Measurements from ENCODE around the gene PGM2L1.

Gene PGM2L1

GRCh38 chr11:74438681-74439080 lies 40.4 kb upstream of the PGM2L1 start:
- no peak overlapping the region for H3K27ac ChIP-seq
- H3K4me3 ChIP-seq: no peak overlapping the region
- TF ChIP-seq CTCF (IDR thresholded peaks at IDR 0.05): no peak
- DNase-seq (ENCODE audit: low spot score): no peak

GRCh38 chr11:74437441-74438042 lies 39.3 kb upstream of the PGM2L1 start:
- DNase-seq (ENCODE audit: low spot score): no peak
- no peak overlapping the region for H3K4me3 ChIP-seq
- H3K27ac ChIP-seq: no peak overlapping the region
- no peak for TF ChIP-seq CTCF (IDR thresholded peaks at IDR 0.05)

- Histone ChIP-seq H3K27ac (no peak overlapping the region), H3K4me3 (no peak overlapping the region)
- no peak for DNase-seq (ENCODE audit: low spot score)
- TF ChIP-seq CTCF (IDR thresholded peaks at IDR 0.05): no peak
These were observed 36.3 kb upstream of the PGM2L1 start for GRCh38 chr11:74434528-74434927.

- TF ChIP-seq CTCF (IDR thresholded peaks at IDR 0.05): no peak
- H3K4me3 ChIP-seq: no peak overlapping the region
- DNase-seq (ENCODE audit: low spot score): no peak
- no peak overlapping the region for H3K27ac ChIP-seq
These were observed 31.0 kb upstream of the PGM2L1 start for GRCh38 chr11:74429205-74429604.

- no peak for TF ChIP-seq CTCF (IDR thresholded peaks at IDR 0.05)
- no peak overlapping the region for H3K27ac ChIP-seq
- no peak for DNase-seq (ENCODE audit: low spot score)
- no peak overlapping the region for H3K4me3 ChIP-seq
These were observed 29.2 kb upstream of the PGM2L1 start for GRCh38 chr11:74427384-74427886.

- DNase-seq (ENCODE audit: low spot score): no peak
- no peak for TF ChIP-seq CTCF (IDR thresholded peaks at IDR 0.05)
- H3K4me3 ChIP-seq: no peak overlapping the region
- H3K27ac ChIP-seq: no peak overlapping the region
These were observed 26.9 kb upstream of the PGM2L1 start for GRCh38 chr11:74425100-74425499.

GRCh38 chr11:74418509-74418895 lies 20.3 kb upstream of the PGM2L1 start:
- DNase-seq (ENCODE audit: low spot score): no peak
- no peak for TF ChIP-seq CTCF (IDR thresholded peaks at IDR 0.05)
- H3K4me3 ChIP-seq: no peak overlapping the region
- H3K27ac ChIP-seq: peak overlapping the region; percentile 29 to 61
